HG03520 (cell line): ENCODE measurements around the gene RSPRY1.

Experiments used
- ATAC-seq: cut with Tn5 transposase; IDR thresholded peaks from one replicate; pipeline ENCODE4 v1.9.1; 2021; ENCODE audit warnings: mild to moderate bottlenecking, moderate library complexity; ENCODE audit not compliant: unreplicated experiment

The RSPRY1 gene

DNA sequence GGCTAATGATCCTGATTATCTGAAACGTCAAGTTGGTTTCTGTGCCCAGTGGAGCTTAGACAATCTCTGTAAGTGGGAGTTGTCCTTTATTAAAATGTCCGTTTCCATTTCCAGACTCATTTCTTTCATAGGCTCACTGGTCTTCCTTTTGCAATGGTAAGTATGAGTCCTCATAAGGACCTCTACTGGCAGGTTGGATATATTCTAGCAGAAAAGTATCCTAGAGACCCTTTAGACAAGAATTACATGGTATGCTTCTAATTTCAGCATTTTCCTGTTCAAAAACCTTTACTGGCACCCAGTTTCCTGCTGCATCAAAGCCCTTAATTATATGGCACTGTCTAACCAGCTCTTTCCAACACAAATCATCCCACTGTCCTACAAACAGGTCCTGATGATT is 30.8 kb downstream of the RSPRY1 start:
- ATAC-seq: no peak

DNA sequence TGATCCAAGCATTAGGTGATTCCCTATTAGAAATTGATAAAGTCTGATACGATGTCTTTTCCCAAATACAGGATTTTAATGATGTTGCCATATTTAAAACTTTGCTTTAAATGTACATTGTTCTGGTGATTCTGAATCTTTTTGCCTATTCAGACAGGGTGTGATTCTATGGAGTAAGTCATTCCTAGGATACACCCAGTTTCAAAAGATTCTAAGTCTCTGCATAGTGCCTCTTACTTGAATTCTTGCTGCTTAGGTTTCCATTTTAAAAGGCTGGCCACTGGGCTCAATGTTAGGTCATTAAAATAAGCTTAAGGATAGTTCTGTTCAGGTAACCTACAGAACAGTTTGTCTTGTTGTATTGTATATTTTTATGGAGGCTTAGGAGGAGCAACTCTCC is 36.9 kb downstream of the RSPRY1 start:
- no peak for ATAC-seq

DNA sequence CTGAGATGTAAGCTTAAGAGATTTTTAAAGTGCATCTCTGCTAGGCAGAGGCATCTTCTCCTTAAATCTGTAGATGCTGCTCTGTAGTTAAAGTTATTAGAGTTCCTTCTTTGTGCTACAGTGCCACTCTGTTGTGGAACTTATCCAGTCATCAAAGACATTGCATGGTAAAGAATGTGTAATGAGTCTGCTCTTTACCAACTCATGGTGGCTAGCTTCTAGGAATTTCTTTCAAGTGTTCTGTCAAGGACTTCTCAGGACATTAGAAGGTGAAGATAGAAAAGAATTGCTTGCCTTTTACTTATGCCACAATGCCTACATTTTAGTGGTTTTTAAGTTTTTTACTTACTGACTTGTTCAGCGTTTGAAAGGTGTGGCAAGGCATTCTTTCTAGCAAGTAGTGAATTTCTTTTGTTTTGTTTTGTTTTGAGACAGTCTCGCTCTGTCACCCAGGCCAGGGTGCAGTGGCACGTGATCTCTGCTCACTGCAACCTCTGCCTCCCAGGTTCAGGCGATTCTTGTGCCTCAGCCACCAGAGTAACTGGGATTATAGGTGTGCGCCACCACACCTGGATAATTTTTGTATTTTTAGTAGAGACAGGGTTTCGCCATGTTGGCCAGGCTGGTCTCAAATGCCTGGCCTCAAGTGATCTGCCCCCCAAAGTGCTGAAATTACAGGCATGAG is 38.7 kb downstream of the RSPRY1 start:
- no peak for ATAC-seq

DNA sequence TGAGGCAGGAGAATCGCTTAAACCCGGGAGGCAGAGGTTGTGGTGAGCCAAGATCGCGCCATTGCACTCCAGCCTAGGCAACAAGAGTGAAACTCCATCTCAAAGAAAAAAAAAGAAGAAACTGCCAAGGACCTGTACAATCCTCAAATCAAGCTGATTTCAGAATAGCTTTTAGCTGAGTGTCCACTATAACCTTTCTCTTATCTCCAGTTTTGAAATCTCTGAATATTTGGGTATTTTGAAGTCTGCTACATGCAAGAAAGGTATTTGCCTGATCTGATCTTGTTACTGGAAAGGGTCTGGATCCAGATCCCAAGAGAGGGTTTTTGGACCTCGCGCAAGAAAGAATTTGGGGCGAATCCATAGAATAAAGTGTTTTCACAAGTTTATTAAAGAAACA is 39.8 kb downstream of the RSPRY1 start:
- ATAC-seq: no peak

DNA sequence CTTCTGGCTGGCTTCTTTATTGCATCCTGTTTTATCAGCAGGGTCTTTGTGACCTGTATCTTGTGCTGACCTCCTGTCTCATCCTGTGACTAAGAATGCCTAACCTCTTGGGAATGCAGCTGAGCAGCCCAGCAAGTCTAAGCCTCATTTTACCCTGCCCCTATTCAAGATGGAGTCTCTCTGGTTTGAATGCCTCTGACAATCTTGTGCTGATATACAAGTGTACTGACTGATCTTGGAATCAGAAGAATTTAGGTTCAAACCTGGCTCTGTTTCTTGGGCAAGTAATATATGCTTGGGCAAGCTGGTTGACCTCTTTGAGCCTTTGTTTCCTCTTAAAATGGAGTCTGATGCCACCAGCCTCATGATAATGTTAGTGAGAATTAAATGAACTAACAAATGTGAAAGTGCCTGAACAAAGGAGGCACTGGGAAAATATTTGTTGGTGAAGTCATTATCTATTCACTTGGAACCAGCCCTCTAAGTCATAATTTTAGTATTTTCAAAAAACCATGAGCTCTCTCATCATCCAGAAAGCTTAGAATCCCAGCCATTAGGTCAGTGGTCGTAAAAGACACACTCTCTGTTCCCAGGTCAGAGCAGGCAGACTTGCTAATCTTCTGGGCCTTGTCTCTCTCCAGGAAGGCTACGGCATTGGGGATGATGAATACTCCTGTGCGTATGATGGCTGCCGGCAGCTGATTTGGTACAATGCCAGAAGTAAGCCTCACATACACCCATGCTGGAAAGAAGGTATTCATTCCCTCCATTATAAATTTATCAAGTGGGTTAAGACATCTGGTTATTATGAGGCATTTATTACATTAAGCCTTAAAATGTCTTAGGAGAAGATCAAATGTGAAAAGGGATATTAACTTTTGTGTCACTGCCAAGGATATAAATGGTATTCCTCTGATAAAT is 40.8 kb downstream of the RSPRY1 start:
- ATAC-seq: no peak

DNA sequence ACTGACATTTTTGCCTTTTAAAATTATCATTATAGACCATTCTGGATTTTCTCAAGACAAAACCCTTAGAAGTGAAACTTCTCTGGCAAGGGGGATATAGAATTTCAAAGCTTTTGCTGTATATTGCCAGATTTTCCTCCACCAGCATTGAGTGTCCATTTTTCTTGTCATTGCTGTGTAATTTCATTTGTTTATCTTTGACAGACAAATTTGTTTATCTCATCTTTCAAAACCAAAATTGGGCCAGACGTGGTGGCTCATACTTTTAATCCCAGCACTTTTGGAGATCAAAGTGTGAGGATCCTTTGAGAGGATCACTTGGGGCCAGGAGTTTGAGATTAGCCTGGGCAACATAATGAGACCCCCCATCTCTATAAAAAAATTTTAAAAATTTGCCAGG is 43.0 kb downstream of the RSPRY1 start:
- ATAC-seq: no peak

DNA sequence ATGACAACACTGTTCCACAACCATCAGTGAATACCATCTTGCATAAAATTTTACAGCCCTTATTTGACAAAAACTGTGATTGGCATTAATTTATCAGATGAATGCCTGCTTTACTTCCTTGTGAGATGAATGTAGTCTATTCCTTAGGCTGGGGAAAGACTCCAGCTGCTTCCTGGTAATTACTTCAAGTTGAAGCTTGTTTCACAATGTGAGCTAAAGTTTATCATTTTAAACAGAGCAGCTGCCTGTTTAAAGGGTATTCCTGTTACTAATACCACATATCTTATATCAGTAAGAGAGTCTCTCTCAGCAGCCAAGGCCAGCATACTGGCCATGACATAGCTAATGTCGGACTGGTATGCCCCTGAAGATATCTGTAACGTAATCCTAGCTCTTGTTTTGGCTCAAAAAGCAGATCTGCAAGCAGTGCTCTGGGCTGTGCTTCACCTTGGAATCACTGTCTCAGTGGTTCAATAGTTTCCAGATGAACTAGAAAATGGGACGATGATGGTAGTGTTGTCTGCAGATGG is 45.8 kb downstream of the RSPRY1 start:
- ATAC-seq: no peak

DNA sequence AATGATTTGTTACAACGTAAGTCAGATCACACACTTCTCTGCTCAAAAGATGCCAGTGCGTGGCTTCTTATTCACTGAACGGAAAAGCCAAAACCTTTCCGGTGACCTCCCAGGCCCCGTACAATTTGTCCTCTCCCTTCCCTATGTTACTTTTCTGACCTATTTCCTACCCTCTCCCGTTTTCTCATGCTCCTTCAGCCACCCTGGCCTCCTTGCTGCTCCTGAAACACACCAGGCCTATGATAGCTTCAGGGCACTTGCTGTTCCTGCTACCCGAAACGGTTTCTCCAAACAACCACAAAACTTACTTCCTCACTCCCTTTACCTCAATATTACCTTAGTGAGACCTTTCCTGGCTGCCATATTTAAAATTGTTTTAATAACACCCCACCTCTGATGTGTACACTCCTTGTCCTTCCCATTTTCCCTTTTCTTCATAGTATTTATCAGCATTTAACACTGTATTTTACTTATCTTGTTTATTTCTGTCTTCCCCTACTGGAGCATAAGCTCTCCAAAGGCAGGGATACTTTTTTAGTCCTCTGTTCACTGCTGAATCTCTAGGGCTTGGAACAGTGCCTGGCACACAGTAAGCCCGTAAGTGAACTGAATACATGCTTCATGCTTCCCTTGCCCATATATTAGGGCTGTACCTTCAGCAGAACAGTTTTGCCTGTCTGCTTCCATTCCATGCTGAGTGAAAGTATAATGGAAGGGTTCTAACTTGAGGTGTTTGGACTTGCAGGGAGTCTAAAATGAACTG is 48.0 kb downstream of the RSPRY1 start:
- no peak for ATAC-seq

DNA sequence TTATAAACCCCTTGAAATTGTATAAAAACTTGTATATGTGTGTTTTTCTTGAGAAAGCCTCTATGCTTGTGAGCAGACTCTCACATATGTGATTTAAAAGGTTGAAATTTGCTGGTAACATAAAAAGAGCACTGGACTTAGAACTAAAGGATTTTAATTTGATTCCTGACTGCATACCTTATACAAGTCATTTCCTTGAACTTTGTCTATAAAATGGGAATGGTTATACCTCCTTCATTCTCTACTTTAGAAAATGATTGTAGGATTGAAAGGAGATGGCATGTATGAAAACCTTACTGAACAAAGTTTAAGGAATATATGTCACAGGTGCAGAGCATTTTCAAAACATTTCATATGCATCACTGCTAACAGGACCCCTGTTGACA is 48.6 kb downstream of the RSPRY1 start:
- ATAC-seq: no peak

DNA sequence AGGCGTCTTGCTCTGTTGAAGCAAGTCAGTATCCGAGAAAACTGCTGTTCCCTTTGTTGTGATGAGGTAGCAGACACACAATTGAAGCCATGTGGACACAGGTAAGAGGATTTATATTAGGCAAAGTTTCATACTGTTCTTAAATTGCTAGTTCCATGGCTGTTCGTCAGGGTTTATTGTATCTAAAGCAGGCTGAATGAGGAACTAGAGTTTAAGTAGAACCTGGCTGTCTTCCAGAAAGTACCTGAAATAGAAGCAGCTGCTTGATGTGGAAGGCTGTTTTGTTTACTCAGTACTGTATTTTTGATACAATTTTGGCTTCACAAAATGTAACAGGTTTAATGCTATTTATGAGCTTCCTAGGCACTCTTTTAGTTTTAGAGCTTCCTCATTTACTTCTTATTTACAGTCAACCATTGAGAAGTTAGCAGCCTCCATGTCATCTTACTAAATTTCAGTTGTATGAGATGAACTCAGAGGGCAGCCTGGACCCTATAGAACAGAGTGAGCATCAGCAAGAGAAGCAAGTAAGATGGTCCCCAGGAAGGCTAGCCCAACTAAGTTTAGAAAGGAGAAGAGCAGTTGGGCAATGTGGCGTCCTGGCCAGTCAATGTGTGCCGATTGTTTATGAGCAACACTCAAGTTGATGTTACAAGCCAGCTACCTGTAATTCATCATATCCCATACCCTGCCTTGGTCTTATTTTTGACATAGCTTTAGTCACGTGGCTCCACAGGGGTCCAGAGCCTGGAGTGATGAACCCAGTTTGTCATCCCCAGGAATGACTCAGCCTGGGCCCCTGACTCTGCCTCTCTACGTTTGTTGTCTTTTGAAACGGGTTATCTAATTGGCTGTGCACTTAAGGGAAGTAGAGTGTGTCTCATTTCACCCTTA is 49.2 kb downstream of the RSPRY1 start:
- ATAC-seq: no peak

DNA sequence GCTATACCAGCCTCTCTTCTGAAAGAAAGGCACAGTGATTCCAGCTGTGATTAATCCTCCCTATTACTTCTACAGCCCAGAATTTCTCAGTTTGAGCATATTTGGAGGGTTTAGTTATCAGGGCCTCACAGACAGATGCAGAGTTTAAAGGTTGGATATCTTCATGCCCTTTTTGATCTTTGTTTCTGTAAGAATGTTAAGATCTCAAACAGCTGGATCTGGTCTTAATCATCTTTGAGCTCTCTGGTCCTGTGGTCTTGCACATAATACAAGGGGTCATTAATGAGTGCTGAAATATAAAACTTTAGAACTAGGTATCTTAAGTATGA is 49.9 kb downstream of the RSPRY1 start:
- no peak for ATAC-seq

DNA sequence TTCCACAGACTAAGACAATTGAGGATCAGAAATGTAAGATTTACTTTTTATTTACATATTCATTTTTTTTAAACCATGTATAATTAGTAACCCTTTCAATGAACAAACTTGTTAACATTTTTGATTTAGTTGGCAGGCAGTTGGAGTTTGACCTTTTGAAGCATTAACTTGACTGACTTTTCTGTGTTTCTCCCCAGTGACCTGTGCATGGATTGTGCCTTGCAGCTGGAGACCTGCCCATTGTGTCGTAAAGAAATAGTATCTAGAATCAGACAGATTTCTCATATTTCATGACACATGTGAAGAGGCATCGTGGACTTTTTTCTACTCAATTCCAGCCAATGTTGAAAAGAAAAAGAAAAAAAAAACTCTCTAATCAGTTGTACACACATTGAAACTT is 52.6 kb downstream of the RSPRY1 start:
- ATAC-seq: no peak

DNA sequence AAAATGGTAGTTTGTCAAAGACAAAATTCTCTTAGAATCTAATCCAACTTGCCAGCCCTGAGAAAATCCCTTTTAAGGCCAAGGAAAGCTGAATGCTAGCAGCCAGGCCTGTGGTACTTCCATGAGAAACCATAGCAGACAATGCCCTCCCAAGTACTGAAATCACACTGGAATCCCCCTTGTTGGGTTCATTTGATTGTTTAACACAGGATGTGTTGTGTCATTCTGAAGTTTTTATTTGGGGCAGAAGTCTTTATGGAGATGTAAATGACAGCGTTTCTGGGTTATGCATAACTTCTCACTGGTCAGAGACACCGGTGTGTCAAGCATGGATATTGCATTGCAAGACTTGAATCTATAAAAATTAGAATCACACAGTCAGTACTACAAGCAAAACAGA is 53.0 kb downstream of the RSPRY1 start:
- no peak for ATAC-seq

DNA sequence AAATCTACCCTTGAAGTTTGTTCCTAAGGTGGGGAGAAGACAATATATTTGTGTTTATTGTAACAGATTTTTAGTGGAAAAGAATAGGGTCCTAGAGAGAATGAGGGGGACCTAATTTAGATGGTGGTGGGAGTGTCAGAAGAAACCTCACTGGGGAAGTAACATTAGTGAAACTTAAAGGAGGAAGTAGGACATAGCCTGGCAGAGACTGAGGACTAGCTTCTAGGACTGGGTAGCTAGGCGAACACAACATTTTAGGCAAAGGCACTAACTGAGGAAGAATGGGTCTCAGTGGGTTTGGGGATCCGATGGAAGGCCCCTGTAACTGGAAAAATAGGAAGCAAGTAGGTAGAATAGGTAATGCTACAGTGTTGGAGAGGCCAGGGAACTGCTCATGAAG is 54.7 kb downstream of the RSPRY1 start:
- ATAC-seq: no peak

DNA sequence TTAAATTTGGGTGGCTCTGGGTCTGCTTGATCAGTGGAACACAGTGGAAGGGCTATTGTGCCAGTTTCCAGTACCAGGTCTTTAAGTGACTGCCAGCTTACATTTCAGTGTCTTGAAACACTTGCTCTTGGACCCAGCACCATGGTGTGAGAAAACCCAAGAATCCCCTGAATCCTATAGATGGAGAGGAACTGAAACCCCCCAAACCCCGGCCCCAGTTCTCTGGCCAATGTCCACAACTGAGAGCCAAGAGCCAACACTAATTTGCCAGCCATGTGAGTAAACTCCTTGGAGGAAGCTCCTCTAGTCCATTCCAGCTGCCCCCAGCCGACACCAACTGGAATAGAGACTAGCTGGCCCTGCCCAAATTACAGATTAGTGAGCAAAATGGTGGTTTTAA is 56.5 kb downstream of the RSPRY1 start:
- ATAC-seq: no peak

DNA sequence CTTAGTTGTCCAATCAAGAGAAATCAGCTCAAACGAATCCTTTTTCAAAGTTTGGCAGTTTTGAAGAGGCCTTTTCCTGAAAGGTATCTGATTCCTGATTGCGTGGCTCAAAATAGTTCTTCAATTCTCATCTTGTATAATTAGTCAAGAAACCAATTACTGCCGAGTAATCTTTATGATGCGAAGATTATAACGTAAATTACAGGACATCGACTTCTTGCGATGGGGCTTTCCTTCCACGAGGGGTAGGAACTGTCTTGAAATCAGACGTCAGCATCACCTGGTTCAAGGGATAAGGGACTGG is 58.3 kb downstream of the RSPRY1 start:
- ATAC-seq: no peak

DNA sequence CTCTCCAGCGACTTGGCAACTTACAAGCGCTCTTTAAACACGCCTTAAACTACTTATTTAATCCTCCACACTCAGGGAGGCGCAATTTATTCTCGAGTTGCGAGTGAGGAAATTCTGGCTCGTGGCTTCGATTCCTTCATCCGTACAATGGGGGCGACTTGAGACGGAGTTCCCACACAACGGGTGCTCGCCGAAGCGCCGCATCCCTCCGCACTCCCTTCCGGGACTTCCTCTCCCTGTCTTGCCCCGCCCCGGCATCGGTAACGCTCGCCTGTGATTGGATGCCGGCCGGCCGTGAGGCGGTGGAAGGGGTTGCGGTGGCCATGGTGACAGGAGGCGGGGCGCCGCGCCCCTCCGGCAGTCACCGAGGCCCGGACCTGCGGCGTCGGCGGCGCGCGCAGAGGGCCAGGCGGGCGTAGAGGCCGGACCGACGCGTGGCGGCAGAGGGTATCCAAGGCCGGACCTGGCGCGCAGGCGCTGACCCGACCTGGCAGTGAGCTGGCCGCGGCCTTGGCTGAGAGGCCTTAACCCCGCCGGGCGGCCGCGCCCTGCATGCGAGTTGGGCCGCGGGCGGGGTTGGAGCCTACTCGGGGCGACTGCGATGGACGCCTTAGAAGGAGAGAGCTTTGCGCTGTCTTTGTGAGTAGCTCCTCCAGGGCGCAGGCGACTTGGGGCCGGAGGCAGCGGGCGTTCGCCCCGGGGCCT is 58.8 kb downstream of the RSPRY1 start, which contains the start of gene ARL2BP:
TSS of gene ARL2BP (plus strand) at position 493 of the 705 bp plus-strand sequence. CDS start at position 602, 109 bp downstream.
- peak; percentile 91 for ATAC-seq

DNA sequence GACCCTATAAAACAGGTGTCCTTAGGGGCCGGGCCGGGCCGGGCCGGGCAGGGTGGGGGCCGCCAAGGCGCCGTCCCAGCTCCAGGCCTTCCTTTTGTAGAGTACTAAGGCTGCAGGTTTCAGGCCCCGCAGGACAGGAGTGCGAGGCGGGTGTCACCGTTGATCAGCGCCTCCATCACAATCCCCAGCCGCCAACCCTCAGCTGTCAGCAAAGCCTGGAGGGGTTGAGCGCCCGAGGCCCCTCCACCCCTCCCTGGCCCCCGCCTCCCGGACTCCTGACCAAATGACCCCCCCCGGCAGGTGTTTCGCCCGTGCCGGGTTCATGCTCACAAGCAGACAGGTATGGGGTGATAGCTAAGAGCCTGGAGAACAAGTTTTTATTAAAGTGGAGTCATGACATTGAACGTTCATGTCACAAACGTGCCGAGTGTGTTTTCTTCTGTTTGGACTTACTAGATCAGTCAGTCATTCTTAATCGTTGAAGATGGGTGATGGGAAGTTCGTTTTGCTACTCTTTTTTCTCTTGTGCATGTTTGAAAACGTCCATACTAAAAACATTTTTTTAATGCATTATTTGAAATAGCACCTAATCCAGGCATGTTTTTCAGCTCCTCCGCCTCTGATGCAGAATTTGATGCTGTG is 59.5 kb downstream of the RSPRY1 start:
- peak; percentile 11 for ATAC-seq

DNA sequence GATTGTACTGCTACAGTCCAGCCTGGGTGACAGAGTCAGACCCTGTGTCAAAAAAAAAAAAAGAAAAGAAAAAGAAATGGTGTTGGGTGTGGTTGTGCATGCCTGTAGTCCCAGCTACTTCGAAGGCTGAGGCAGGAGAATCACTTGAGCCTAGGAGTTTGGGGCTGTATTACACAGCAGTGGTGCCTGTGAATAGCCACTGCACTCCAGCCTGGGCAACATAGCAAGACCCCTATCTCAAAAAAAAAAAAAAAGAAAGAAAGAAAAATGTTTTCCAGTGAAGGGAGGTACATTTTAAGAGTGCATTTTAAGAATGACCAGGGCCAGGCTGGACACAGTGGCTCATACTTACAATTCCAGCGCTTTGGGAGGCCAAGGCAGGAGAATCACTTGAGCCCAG is 65.2 kb downstream of the RSPRY1 start:
- ATAC-seq: no peak
